Stimulated activated naive CD8-positive, alpha-beta T cell treated with anti-CD3 and anti-CD28 coated beads, Interleukin-15, Interleukin-2, amounts not matched to agents 100 U/mL and 50 U/mL, for 24 hours (primary cell): ENCODE results near the gene NKIRAS2.
"Not testable (repeated sequence)": the region's sequence is repeated elsewhere in the genome, so short reads cannot be mapped to it uniquely, and the experiment has no call there.

Experiments
- ATAC-seq: fragments of 150-1000 bp; cut with Tn5 transposase; one replicate; pipeline ENCODE4 v1.10.0; 2021
- DNase-seq: peaks from one replicate; pipeline ENCODE4 v3.0.0; 2021

Gene NKIRAS2

GRCh38 chr17:41998497-41998896, 21.4 kb upstream of the NKIRAS2 start:
- no peak for DNase-seq

GRCh38 chr17:42000413-42001133, 19.3 kb upstream of the NKIRAS2 start:
- DNase-seq = no peak
- no peak for ATAC-seq

More at GRCh38 chr17:41998497-41998896, 21.4 kb upstream of the NKIRAS2 start:
- no peak for ATAC-seq

GRCh38 chr17:42001729-42002128, 18.2 kb upstream of the NKIRAS2 start:
- ATAC-seq = no peak
- no peak for DNase-seq

GRCh38 chr17:42002175-42002791, 17.6 kb upstream of the NKIRAS2 start:
- ATAC-seq = no peak
- DNase-seq = no peak

GRCh38 chr17:42002792-42003301, 17.0 kb upstream of the NKIRAS2 start:
- ATAC-seq (no peak), DNase-seq (no peak)

GRCh38 chr17:42005166-42005565, 14.7 kb upstream of the NKIRAS2 start:
- DNase-seq (no peak), ATAC-seq (no peak)

GRCh38 chr17:42009170-42009569, 10.7 kb upstream of the NKIRAS2 start:
- ATAC-seq (no peak), DNase-seq (no peak)

- ATAC-seq, DNase-seq: not testable (repeated sequence)
Observed at GRCh38 chr17:42010266-42010680, 9.6 kb upstream of the NKIRAS2 start.

GRCh38 chr17:42010898-42011516, 8.9 kb upstream of the NKIRAS2 start:
- ATAC-seq = no peak
- no peak for DNase-seq

GRCh38 chr17:42012363-42012762, 7.5 kb upstream of the NKIRAS2 start:
- not testable (repeated sequence) for ATAC-seq, DNase-seq

GRCh38 chr17:42013740-42014139, 6.2 kb upstream of the NKIRAS2 start:
- not testable (repeated sequence) for DNase-seq, ATAC-seq

GRCh38 chr17:42016411-42016831, 3.5 kb upstream of the NKIRAS2 start:
- ATAC-seq = no peak
- DNase-seq = peak; percentile 35

GRCh38 chr17:42016941-42017865, 2.7 kb upstream of the NKIRAS2 start, which contains the start of gene DNAJC7:
TSS of gene DNAJC7 (minus strand) at chr17:42017439. CDS start at chr17:42017416, 23 bp downstream.
- peak; percentile 91 for DNase-seq

GRCh38 chr17:42017866-42018200, 2.1 kb upstream of the NKIRAS2 start:
- no peak for DNase-seq
- peak; percentile 11 for ATAC-seq

More at GRCh38 chr17:42016941-42017865, 2.7 kb upstream of the NKIRAS2 start, which contains the start of gene DNAJC7:
- ATAC-seq = peak; percentile 93

- DNase-seq (no peak), ATAC-seq (no peak)
Observed at GRCh38 chr17:42018339-42018738, 1.6 kb upstream of the NKIRAS2 start.

GRCh38 chr17:42018988-42019387, 902 bp upstream of the NKIRAS2 start:
- no peak for DNase-seq
- no peak for ATAC-seq

GRCh38 chr17:42020845-42021244, 955 bp downstream of the NKIRAS2 start:
- not testable (repeated sequence) for DNase-seq, ATAC-seq

GRCh38 chr17:42023524-42024349, 3.8 kb downstream of the NKIRAS2 start:
- ATAC-seq (no peak), DNase-seq (no peak)

GRCh38 chr17:42025191-42025579, 5.3 kb downstream of the NKIRAS2 start:
- ATAC-seq (no peak), DNase-seq (no peak)

- DNase-seq (no peak), ATAC-seq (no peak)
Observed at GRCh38 chr17:42025936-42026335, 6.0 kb downstream of the NKIRAS2 start.
